Measurements from ENCODE around the gene TBR1.

DNA sequence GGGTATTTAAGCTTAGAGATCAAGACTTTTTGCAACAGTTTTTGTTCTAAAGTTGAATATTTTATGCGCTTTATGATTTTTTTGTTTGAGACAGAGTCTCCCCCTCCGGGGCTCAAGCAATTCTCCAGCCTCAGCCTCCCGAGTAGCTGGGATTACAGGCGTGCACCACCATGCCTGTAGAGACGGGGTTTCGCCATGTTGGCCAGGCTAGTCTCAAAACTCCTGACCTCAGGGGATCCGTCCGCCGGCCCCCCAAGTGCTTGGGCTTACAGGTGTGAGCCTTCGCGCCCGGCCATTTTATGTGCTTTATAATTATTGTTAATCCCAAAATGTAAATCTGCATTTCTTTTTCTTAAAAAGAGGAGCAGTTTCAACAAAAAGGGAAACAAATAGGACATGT lies 29.0 kb downstream of the TBR1 start:
- TF ChIP-seq BRCA1 (IDR thresholded peaks at IDR 0.05; ENCODE audit: low read depth, low read length) (no peak), CHD1 (IDR thresholded peaks at IDR 0.05; ENCODE audit: low read depth, low read length) (no peak), EP300 (IDR thresholded peaks at IDR 0.05; ENCODE audit: borderline replicate concordance in 1 of 2, control insufficient read depth in 1 of 2, low read depth in 2 of 2, low read length in 2 of 2) (no peak), NR2F1 (conservative IDR thresholded peaks at IDR 0.05) (no peak), POLR2AphosphoS5 (IDR thresholded peaks at IDR 0.05; ENCODE audit: low read length) (no peak)

Measured in GM12878 (cell line).